T-cell (primary cell): ENCODE results near the gene WWP2. TPM values are rescaled to one million over a fixed set of nuclear protein-coding genes. Genes with fewer than 3 reads are reported as not detected.
"Not testable (repeated sequence)": the region's sequence is repeated elsewhere in the genome, so short reads cannot be mapped to it uniquely, and the experiment has no call there.

ENCODE experiments used
- ATAC-seq, 4 experiments: fragments of 200-7000 bp in 3 of 4; fragments of 150-1000 bp in 1 of 4; cut with Tn5 transposase; replicated peaks in 1 of 4; 1 replicate in 3 of 4; 2 replicates in 1 of 4; pipeline ENCODE4 v1.10.0; 2021; ENCODE audit warnings: moderate library complexity in 3 of 4, mild to moderate bottlenecking in 2 of 4, moderate number of reproducible peaks in 1 of 4
- CTCF ChIA-PET, 2 donors: fragments of 300-600 bp; sonication (Branson Sonifier 250); formaldehyde crosslinking; loops; one replicate each; lab custom pipeline; 2022; ENCODE audit warnings: antibody characterized with exemption in 2 of 2; lab: Charles Lee
- POLR2A ChIA-PET, 2 donors: fragments of 300-600 bp; sonication (Branson Sonifier 250); formaldehyde crosslinking; loops; one replicate each; lab custom pipeline; 2022; ENCODE audit warnings: antibody characterized with exemption in 2 of 2; lab: Charles Lee
- DNase-seq, 35 experiments: peaks; one replicate each; pipeline versions ENCODE4 v3.0.0 to v3.0.0-alpha.2; 2013 to 2023
- H3K27ac ChIP-seq: one replicate; pipeline ENCODE4 v1.5.1; 2013; ENCODE audit warnings: low read length
- H3K27me3 ChIP-seq, 2 experiments: replicated peaks in 1 of 2; 1 replicate in 1 of 2; 2 replicates in 1 of 2; pipeline versions ENCODE4 v1.6.1 to v1.7.0; 2013; ENCODE audit warnings: low read length in 1 of 2, mixed read lengths in 1 of 2; ENCODE audit not compliant: control insufficient read depth in 2 of 2, insufficient read depth in 2 of 2; ENCODE audit errors: extremely low read depth in 1 of 2
- H3K36me3 ChIP-seq, 2 donors: 1 replicate in 1 of 2; 2 replicates in 1 of 2; pipeline versions ENCODE4 v1.6.1 to v1.7.0; 2013; ENCODE audit warnings: low read length in 1 of 2; ENCODE audit not compliant: control insufficient read depth in 2 of 2, insufficient read depth in 1 of 2; ENCODE audit errors: extremely low read depth in 1 of 2
- H3K4me1 ChIP-seq, 2 experiments: 1 replicate in 1 of 2; 2 replicates in 1 of 2; pipeline versions ENCODE4 v1.6.1 to v1.7.0; 2013; ENCODE audit warnings: low read length in 2 of 2, mixed read lengths in 1 of 2; ENCODE audit not compliant: insufficient read depth in 2 of 2, control insufficient read depth in 1 of 2; ENCODE audit errors: extremely low read depth in 1 of 2
- H3K4me3 ChIP-seq, 2 donors: 1 replicate in 1 of 2; 2 replicates in 1 of 2; pipeline versions ENCODE4 v1.5.1 to v1.7.0; 2013; ENCODE audit warnings: mild to moderate bottlenecking in 2 of 2, low read length in 1 of 2, moderate library complexity in 1 of 2; ENCODE audit not compliant: control insufficient read depth in 1 of 2; ENCODE audit errors: extremely low read depth in 1 of 2
- H3K9me3 ChIP-seq: 2 replicates; pipeline ENCODE4 v1.7.0; 2013
- H3K27ac Mint-ChIP-seq, 2 donors: one replicate each; pipeline ENCODE4 v1.8.0; 2020 to 2021; ENCODE audit warnings: mild to moderate bottlenecking in 2 of 2, mixed read lengths in 2 of 2
- H3K27me3 Mint-ChIP-seq, 2 donors: one replicate each; pipeline ENCODE4 v1.8.0; 2021 to 2022; ENCODE audit warnings: mixed read lengths in 2 of 2
- H3K36me3 Mint-ChIP-seq: one replicate; pipeline ENCODE4 v1.8.0; 2021; ENCODE audit warnings: mixed read lengths
- H3K4me1 Mint-ChIP-seq, 3 donors: one replicate each; pipeline ENCODE4 v1.8.0; 2020 to 2022; ENCODE audit warnings: mixed read lengths in 3 of 3, mild to moderate bottlenecking in 1 of 3
- H3K4me3 Mint-ChIP-seq, 3 donors: one replicate each; pipeline ENCODE4 v1.8.0; 2020 to 2022; ENCODE audit warnings: mild to moderate bottlenecking in 3 of 3, mixed read lengths in 3 of 3, moderate library complexity in 3 of 3
- H3K9me3 Mint-ChIP-seq, 3 donors: one replicate each; pipeline ENCODE4 v1.8.0; 2020 to 2022; ENCODE audit warnings: mixed read lengths in 3 of 3
- WGBS: methylation state at CpG from one replicate; pipeline ENCODE4 v1.1.5; 2013; ENCODE audit warnings: missing lambda C conversion rate; ENCODE audit not compliant: insufficient coverage; 5-methylcytosine and 5-hydroxymethylcytosine counted together
- total RNA-seq, 35 experiments: library from RNA in 6 of 35; stranded (reverse) in 6 of 35; fragments of 120-200 nt in 1 of 35; gene quantifications; one replicate each; pipeline versions ENCODE4 v1.2.1 to v1.2.4 and lab custom pipeline; 2013 to 2026

The WWP2 gene
- total RNA-seq, 5 donors from 2014 or later (not counting 1 experiment from before 2014, with no cell fraction given), result 55.3 to 78.5 (median 66.4) TPM

GRCh38 chr16:69964960-69965660 lies 203.0 kb downstream of the WWP2 start:
- H3K36me3 Mint-ChIP-seq, H3K27me3 Mint-ChIP-seq, CTCF ChIA-PET, H3K36me3 ChIP-seq, H3K4me3 Mint-ChIP-seq, H3K4me3 ChIP-seq, H3K27ac Mint-ChIP-seq, POLR2A ChIA-PET, H3K9me3 Mint-ChIP-seq, H3K27ac ChIP-seq, H3K4me1 ChIP-seq, H3K27me3 ChIP-seq, H3K4me1 Mint-ChIP-seq, H3K9me3 ChIP-seq, DNase-seq: not testable (repeated sequence)
- ATAC-seq, result peak in 3 of 4 experiments; percentile 20 to 40 (median 30)
- 2% methylated on average over 13 of the region's 68 CpGs for WGBS

GRCh38 chr16:69965661-69966054 lies 203.5 kb downstream of the WWP2 start:
- CTCF ChIA-PET, H3K27me3 ChIP-seq, H3K4me1 Mint-ChIP-seq, H3K9me3 ChIP-seq, H3K27ac Mint-ChIP-seq, POLR2A ChIA-PET, H3K4me1 ChIP-seq, H3K9me3 Mint-ChIP-seq, H3K36me3 Mint-ChIP-seq, DNase-seq, H3K27me3 Mint-ChIP-seq, H3K4me3 ChIP-seq, H3K27ac ChIP-seq, H3K36me3 ChIP-seq, H3K4me3 Mint-ChIP-seq: not testable (repeated sequence)
- ATAC-seq, result peak in 1 of 4 experiments; percentile 17
- no CpG with 5 or more reads among the region's 24 CpGs for WGBS

GRCh38 chr16:69967688-69968087 lies 205.6 kb downstream of the WWP2 start:
- H3K27ac Mint-ChIP-seq, H3K36me3 Mint-ChIP-seq, H3K9me3 Mint-ChIP-seq, DNase-seq, H3K4me3 ChIP-seq, H3K27me3 ChIP-seq, H3K9me3 ChIP-seq, H3K4me1 ChIP-seq, CTCF ChIA-PET, H3K36me3 ChIP-seq, ATAC-seq, POLR2A ChIA-PET, H3K4me3 Mint-ChIP-seq, H3K27me3 Mint-ChIP-seq, H3K27ac ChIP-seq, H3K4me1 Mint-ChIP-seq: not testable (repeated sequence)
- no CpG with 5 or more reads among the region's 5 CpGs for WGBS

- H3K4me3 ChIP-seq, H3K4me1 Mint-ChIP-seq, H3K36me3 Mint-ChIP-seq, DNase-seq, ATAC-seq, H3K27me3 ChIP-seq, H3K4me1 ChIP-seq, H3K9me3 ChIP-seq, H3K4me3 Mint-ChIP-seq, H3K36me3 ChIP-seq, POLR2A ChIA-PET, H3K27ac ChIP-seq, H3K27ac Mint-ChIP-seq, H3K9me3 Mint-ChIP-seq, H3K27me3 Mint-ChIP-seq, CTCF ChIA-PET: not testable (repeated sequence)
- WGBS, result no CpG with 5 or more reads among the region's 10 CpGs
These were observed 206.0 kb downstream of the WWP2 start for GRCh38 chr16:69968125-69968524.

GRCh38 chr16:69969657-69970056 lies 207.5 kb downstream of the WWP2 start:
- H3K4me1 ChIP-seq, H3K36me3 Mint-ChIP-seq, H3K27ac Mint-ChIP-seq, H3K27ac ChIP-seq, H3K4me3 ChIP-seq, H3K4me1 Mint-ChIP-seq, H3K9me3 Mint-ChIP-seq, ATAC-seq, CTCF ChIA-PET, H3K36me3 ChIP-seq, DNase-seq, POLR2A ChIA-PET, H3K4me3 Mint-ChIP-seq, H3K9me3 ChIP-seq, H3K27me3 Mint-ChIP-seq, H3K27me3 ChIP-seq: not testable (repeated sequence)
- WGBS, result no CpG with 5 or more reads among the region's 4 CpGs

- H3K4me3 ChIP-seq, POLR2A ChIA-PET, H3K27me3 ChIP-seq, H3K27me3 Mint-ChIP-seq, H3K36me3 ChIP-seq, H3K4me1 ChIP-seq, H3K36me3 Mint-ChIP-seq, H3K4me1 Mint-ChIP-seq, ATAC-seq, H3K4me3 Mint-ChIP-seq, H3K9me3 ChIP-seq, H3K27ac Mint-ChIP-seq, DNase-seq, H3K9me3 Mint-ChIP-seq, H3K27ac ChIP-seq, CTCF ChIA-PET: not testable (repeated sequence)
- WGBS, result no CpG with 5 or more reads among the region's 7 CpGs
These were observed 210.0 kb downstream of the WWP2 start for GRCh38 chr16:69972120-69972519.

- H3K27me3 ChIP-seq, H3K27me3 Mint-ChIP-seq, ATAC-seq, POLR2A ChIA-PET, H3K9me3 Mint-ChIP-seq, H3K27ac Mint-ChIP-seq, H3K4me3 ChIP-seq, CTCF ChIA-PET, H3K9me3 ChIP-seq, H3K36me3 ChIP-seq, H3K4me1 Mint-ChIP-seq, H3K4me3 Mint-ChIP-seq, H3K4me1 ChIP-seq, DNase-seq, H3K27ac ChIP-seq, H3K36me3 Mint-ChIP-seq: not testable (repeated sequence)
- no CpG with 5 or more reads among the region's 8 CpGs for WGBS
These were observed 210.8 kb downstream of the WWP2 start for GRCh38 chr16:69972935-69973334.
